Astrocyte of the cerebellum (primary cell): ENCODE data around the gene SYNPR.

Source experiments
- DNase-seq: peaks from one replicate; pipeline ENCODE4 v3.0.0-alpha.2; 2011; ENCODE audit warnings: low read depth
- H3K4me3 ChIP-seq: 2 replicates; pipeline ENCODE4 v1.5.1; 2011; ENCODE audit warnings: mild to moderate bottlenecking, low read depth, low read length, moderate library complexity
- in situ Hi-C: cut with HindIII; loops from 2 replicates; pipeline ENCODE4 v1.10.0; 2017; ENCODE audit warnings: low sequenced_read_pairs
- TF ChIP-seq, protein P1 (sequence below): IDR thresholded peaks from 2 replicates; pipeline ENCODE4 v1.5.1; 2012; ENCODE audit warnings: low read length, low read depth, moderate library complexity, mild to moderate bottlenecking; ENCODE audit errors: missing control alignments

SYNPR gene

DNA sequence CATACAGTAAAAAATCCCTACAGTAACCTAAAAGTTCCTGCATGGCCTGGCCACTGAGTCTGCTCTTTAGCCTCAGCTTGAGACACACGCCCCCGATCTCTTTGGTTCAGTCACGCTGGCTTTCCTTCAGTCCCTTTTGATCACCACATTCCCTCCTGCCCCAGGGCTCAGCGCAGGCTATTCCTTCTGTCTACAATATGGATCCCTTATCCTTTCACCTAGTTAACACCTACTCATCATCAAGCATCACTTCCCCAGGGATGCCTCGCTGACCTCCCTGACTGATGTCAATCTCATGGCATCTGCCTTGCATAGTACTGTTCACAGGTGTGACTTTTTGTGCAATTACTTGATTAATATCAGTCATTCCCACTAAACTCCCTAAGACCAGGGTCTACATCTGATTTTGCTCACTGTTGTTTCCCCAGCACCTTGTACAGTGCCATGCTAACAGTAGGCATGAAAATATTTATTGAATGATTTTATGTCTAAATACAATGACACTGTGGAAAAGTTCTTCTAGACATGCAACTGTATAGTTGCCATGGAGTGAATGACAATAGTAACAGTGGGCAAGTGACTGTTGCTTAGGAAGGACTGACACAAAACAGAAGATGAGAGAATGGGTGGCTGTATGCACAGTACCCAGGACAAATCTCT is 374.1 kb downstream of the SYNPR start, which contains the start of gene SNTN:
SNTN (plus strand) TSS at position 610 of the 660 bp plus-strand sequence; CDS start at position 623, 13 bp downstream.
- TF ChIP-seq, protein P1, sequence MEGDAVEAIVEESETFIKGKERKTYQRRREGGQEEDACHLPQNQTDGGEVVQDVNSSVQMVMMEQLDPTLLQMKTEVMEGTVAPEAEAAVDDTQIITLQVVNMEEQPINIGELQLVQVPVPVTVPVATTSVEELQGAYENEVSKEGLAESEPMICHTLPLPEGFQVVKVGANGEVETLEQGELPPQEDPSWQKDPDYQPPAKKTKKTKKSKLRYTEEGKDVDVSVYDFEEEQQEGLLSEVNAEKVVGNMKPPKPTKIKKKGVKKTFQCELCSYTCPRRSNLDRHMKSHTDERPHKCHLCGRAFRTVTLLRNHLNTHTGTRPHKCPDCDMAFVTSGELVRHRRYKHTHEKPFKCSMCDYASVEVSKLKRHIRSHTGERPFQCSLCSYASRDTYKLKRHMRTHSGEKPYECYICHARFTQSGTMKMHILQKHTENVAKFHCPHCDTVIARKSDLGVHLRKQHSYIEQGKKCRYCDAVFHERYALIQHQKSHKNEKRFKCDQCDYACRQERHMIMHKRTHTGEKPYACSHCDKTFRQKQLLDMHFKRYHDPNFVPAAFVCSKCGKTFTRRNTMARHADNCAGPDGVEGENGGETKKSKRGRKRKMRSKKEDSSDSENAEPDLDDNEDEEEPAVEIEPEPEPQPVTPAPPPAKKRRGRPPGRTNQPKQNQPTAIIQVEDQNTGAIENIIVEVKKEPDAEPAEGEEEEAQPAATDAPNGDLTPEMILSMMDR = no peak
- in situ Hi-C loops = no loop called here

DNA sequence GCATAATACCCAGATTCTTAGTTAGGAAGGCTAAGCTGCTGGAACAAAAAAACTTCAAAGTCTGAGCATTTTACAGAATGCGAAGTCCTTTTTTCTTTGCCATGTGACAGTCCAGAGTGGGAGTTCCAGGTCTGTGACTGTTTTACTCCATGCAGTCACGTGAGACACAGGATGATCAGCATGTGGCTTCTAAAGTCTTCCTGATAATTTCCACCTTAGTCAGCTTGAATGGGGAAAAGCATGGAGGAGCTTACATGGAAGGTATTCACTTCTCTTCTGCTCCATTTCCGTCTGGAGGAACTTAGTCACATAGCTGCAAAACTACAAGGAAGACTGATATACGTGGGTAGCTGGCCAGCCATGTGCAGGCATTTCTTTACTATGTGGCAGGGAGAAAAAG is 376.1 kb downstream of the SYNPR start:
- in situ Hi-C loops = no loop called here
- DNase-seq = no peak
- TF ChIP-seq, protein P1 = no peak
- no peak overlapping the region for H3K4me3 ChIP-seq

More for the DNA sequence above, 374.1 kb downstream of the SYNPR start, which contains the start of gene SNTN:
- H3K4me3 ChIP-seq = no peak within 1 kb of the TSS
- no peak for DNase-seq

DNA sequence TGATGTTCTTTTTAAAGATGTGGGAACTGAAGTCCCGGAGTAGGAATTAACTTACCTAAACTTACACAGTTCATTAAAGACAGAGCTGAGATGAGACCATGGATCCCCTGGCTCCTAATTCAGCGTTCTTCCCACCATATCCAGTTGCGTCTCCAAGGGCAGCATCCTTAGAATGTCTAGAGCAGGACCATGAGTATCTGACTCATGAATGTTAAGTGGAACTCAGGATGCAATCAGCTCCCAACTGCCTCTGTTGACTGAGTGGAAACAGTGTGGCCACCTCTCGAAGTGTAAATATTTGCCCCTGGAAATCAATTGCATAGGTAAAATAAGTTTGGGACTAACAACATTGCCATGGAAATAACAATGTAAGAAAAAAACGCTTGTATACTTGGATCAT is 376.8 kb downstream of the SYNPR start:
- in situ Hi-C loops = no loop called here
- no peak overlapping the region for H3K4me3 ChIP-seq
- TF ChIP-seq, protein P1 = no peak

DNA sequence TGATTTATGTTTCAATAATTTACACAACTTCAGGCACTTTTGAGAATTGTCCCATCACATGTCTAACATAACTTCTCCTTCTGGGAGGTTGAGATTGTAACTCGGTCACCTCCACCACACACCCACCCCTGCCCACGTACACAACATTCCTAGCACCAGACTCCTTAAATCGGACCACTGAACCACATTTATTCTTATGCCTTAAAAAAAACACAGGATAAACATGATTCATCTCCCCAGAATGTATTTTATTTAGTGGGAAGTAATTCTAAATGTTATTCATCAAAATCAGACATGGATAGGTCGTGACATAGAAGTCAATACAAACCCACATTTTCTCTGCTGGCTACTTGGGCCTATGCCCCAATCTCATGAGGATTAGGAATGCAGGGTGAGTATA is 377.4 kb downstream of the SYNPR start:
- in situ Hi-C loops = no loop called here
- H3K4me3 ChIP-seq = no peak overlapping the region
- TF ChIP-seq, protein P1 = no peak
- DNase-seq = peak; percentile 72

More for the DNA sequence above, 376.8 kb downstream of the SYNPR start:
- DNase-seq = no peak

DNA sequence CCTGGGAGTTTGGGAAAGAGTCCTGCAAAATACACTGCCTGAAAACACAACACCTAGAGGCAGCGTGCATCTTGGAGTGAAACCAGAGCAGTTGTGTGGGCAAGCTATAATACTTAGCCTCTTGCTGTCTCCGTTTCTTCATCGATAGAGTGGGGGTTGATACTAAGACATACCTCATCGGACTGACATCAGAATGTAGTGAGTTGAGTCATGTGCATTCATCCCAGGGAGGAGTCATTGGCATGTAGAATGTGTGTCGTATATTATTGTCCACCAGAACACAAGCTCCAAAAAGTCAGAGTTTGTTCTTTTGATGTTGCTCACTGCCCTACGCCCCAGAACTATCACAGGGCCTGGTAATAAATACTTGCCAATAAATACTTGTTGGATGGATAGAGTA is 378.7 kb downstream of the SYNPR start:
- peak; percentile 16 for DNase-seq
- TF ChIP-seq, protein P1 = no peak
- in situ Hi-C loops = no loop called here
- H3K4me3 ChIP-seq = no peak overlapping the region

DNA sequence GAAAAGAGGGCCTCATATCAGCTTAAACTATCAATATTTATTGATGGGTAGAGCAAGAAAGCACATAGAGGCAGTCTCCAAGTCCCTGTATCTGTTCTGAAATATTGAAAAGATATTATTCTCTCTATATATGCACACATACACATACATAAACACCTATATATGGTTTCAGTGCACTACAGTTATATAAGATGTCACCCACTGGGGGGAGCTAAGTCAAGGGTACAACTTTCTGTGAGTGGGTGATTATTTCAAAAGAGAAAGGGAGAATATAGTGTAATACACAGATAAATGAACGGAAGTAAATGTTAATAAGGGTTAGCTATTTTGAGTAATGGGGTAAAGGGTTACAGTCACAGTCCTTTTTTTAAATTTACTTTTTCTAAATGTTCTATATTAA is 383.1 kb downstream of the SYNPR start:
- TF ChIP-seq, protein P1 = no peak
- no peak overlapping the region for H3K4me3 ChIP-seq
- in situ Hi-C loops = no loop called here
- no peak for DNase-seq
